Measurements from ENCODE around the gene FBLN7. TPM values are rescaled to one million over a fixed set of nuclear protein-coding genes. Genes with fewer than 3 reads are reported as not detected.
A peak's percentile ranks its signal among the peaks of the same experiment; 100 is the strongest.

FBLN7 gene
- total RNA-seq, 1 donor from 2014 or later, result 3.9 TPM

- TF ChIP-seq, protein P1, sequence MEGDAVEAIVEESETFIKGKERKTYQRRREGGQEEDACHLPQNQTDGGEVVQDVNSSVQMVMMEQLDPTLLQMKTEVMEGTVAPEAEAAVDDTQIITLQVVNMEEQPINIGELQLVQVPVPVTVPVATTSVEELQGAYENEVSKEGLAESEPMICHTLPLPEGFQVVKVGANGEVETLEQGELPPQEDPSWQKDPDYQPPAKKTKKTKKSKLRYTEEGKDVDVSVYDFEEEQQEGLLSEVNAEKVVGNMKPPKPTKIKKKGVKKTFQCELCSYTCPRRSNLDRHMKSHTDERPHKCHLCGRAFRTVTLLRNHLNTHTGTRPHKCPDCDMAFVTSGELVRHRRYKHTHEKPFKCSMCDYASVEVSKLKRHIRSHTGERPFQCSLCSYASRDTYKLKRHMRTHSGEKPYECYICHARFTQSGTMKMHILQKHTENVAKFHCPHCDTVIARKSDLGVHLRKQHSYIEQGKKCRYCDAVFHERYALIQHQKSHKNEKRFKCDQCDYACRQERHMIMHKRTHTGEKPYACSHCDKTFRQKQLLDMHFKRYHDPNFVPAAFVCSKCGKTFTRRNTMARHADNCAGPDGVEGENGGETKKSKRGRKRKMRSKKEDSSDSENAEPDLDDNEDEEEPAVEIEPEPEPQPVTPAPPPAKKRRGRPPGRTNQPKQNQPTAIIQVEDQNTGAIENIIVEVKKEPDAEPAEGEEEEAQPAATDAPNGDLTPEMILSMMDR (IDR thresholded peaks at IDR 0.05), result no peak
- Mint-ChIP-seq H3K4me3 (ENCODE audit: unreplicated experiment) (no peak overlapping the region), H3K4me1 (ENCODE audit: unreplicated experiment) (no peaks in the 10 kb centered on the region), H3K36me3 (ENCODE audit: unreplicated experiment) (no peaks in the 10 kb centered on the region), H3K27ac (ENCODE audit: unreplicated experiment) (no peak overlapping the region), H3K9me3 (ENCODE audit: unreplicated experiment) (no peaks in the 10 kb centered on the region), H3K27me3 (ENCODE audit: unreplicated experiment) (peaks cover 6% of the 10 kb centered on the region)
- peak; percentile 76 for DNase-seq (ENCODE audit: extremely low spot score, unreplicated experiment)
Observed at GRCh38 chr2:112185131-112185530, 46.9 kb downstream of the FBLN7 start.

GRCh38 chr2:112187046-112187715 is 49.0 kb downstream of the FBLN7 start:
- DNase-seq (ENCODE audit: extremely low spot score, unreplicated experiment), result peak; percentile 83
- TF ChIP-seq, protein P1 (IDR thresholded peaks at IDR 0.05), result no peak
- Mint-ChIP-seq H3K36me3 (ENCODE audit: unreplicated experiment) (no peaks in the 10 kb centered on the region), H3K27me3 (ENCODE audit: unreplicated experiment) (peaks cover under 1% of the 10 kb centered on the region), H3K27ac (ENCODE audit: unreplicated experiment) (no peak overlapping the region), H3K9me3 (ENCODE audit: unreplicated experiment) (no peaks in the 10 kb centered on the region), H3K4me3 (ENCODE audit: unreplicated experiment) (no peak overlapping the region), H3K4me1 (ENCODE audit: unreplicated experiment) (no peaks in the 10 kb centered on the region)

DNA sequence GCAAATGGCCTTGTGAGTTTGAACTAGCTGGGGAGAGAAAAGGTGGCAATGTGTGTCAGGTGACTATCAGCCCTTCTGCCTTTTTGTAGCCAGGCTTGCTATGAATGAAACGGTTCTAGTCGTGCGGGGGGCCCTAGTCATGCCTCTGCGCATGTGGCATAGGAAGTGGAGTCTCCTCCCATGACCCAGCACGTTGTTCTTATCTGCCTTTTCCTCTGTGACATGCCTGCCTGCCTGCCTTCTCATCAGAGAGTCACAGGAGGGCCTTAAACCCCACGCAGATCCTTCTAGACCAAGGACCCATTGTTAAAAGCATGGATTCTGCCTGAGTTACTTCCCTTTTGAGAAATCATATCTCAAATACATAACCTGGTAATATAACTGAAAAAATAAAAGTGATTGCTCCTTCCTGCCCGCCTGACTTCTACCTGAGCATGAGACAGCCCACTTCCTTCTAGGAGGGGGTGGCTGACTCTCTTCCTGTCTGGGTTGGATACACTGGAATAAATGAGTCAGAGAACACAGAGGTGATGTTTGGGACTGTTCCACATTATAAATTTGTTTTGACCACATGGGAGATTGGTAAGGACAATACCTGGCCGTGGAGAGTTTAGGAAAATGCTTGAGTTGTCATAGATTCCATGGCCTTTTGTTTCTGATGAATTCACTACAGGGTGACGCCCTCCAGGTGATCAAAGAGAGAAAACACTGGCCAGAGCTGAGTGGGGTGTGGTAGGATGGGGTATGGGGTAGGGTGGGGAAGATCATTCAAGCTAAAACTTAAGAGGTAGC is 49.8 kb downstream of the FBLN7 start:
- no peak overlapping the region for H3K27ac Mint-ChIP-seq (ENCODE audit: unreplicated experiment)
- no peaks in the 10 kb centered on the region for H3K4me1 Mint-ChIP-seq (ENCODE audit: unreplicated experiment)
- peak; percentile 25 for DNase-seq (ENCODE audit: extremely low spot score, unreplicated experiment)
- TF ChIP-seq, protein P1 (IDR thresholded peaks at IDR 0.05), result no peak
- H3K9me3 Mint-ChIP-seq (ENCODE audit: unreplicated experiment), result no peaks in the 10 kb centered on the region
- H3K36me3 Mint-ChIP-seq (ENCODE audit: unreplicated experiment), result no peaks in the 10 kb centered on the region
- no peaks in the 10 kb centered on the region for H3K27me3 Mint-ChIP-seq (ENCODE audit: unreplicated experiment)
- no peak overlapping the region for H3K4me3 Mint-ChIP-seq (ENCODE audit: unreplicated experiment)

DNA sequence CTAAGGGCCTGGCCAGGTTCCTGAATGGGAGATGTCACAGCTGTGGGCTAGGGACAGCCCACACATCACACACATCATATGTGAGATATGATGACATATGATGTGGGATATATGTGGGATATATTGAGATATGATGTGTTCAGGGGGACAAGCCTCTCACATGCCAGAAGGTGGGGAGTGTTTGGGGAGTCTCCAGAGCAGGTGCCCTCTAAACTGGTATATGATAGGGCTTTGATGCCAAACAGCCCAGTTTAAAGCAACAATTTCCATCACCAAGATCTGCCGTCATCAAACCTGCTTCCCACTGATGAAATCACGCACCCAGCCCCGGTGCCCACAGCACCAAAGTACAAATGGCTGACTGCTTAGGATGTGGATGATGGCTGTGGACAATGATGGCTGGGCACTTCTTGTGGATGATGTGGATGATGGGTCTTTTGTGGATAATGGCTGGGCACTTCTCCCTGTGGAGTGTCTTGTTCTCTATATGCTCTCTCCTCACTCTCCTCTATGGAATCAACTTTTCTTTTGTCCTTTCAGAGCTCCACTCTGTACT is 50.9 kb downstream of the FBLN7 start:
- Mint-ChIP-seq H3K4me1 (ENCODE audit: unreplicated experiment) (no peaks in the 10 kb centered on the region), H3K9me3 (ENCODE audit: unreplicated experiment) (no peaks in the 10 kb centered on the region), H3K27ac (ENCODE audit: unreplicated experiment) (no peak overlapping the region), H3K27me3 (ENCODE audit: unreplicated experiment) (no peaks in the 10 kb centered on the region), H3K4me3 (ENCODE audit: unreplicated experiment) (no peak overlapping the region), H3K36me3 (ENCODE audit: unreplicated experiment) (no peaks in the 10 kb centered on the region)
- TF ChIP-seq, protein P1 (IDR thresholded peaks at IDR 0.05), result no peak
- peak; percentile 60 for DNase-seq (ENCODE audit: extremely low spot score, unreplicated experiment)

GRCh38 chr2:112194028-112194427 is 55.8 kb downstream of the FBLN7 start:
- Mint-ChIP-seq H3K4me3 (ENCODE audit: unreplicated experiment) (no peak overlapping the region), H3K9me3 (ENCODE audit: unreplicated experiment) (no peaks in the 10 kb centered on the region), H3K36me3 (ENCODE audit: unreplicated experiment) (no peaks in the 10 kb centered on the region), H3K4me1 (ENCODE audit: unreplicated experiment) (no peaks in the 10 kb centered on the region), H3K27me3 (ENCODE audit: unreplicated experiment) (no peaks in the 10 kb centered on the region), H3K27ac (ENCODE audit: unreplicated experiment) (no peak overlapping the region)
- TF ChIP-seq, protein P1 (IDR thresholded peaks at IDR 0.05), result no peak
- no peak for DNase-seq (ENCODE audit: extremely low spot score, unreplicated experiment)
